ENCODE results near the gene HINT3.
"Not testable (repeated sequence)": the region's sequence is repeated elsewhere in the genome, so short reads cannot be mapped to it uniquely, and the experiment has no call there.

Gene HINT3

GRCh38 chr6:125962900-125963497 lies 6.4 kb downstream of the HINT3 start:
- no peak overlapping the region for H3K27ac Mint-ChIP-seq
- peaks cover 5% of the 10 kb centered on the region for H3K36me3 Mint-ChIP-seq (ENCODE audit: low read depth)
- H3K4me3 Mint-ChIP-seq = no peak overlapping the region
- no peaks in the 10 kb centered on the region for H3K9me3 Mint-ChIP-seq
- H3K4me1 Mint-ChIP-seq (ENCODE audit: low read depth) = peaks cover 3% of the 10 kb centered on the region
- H3K27me3 Mint-ChIP-seq (ENCODE audit: low read depth) = no peaks in the 10 kb centered on the region

- no peak overlapping the region for H3K27ac Mint-ChIP-seq
- H3K4me1 Mint-ChIP-seq (ENCODE audit: low read depth) = peaks cover 3% of the 10 kb centered on the region
- no peaks in the 10 kb centered on the region for H3K27me3 Mint-ChIP-seq (ENCODE audit: low read depth)
- H3K9me3 Mint-ChIP-seq = no peaks in the 10 kb centered on the region
- H3K4me3 Mint-ChIP-seq = no peak overlapping the region
- H3K36me3 Mint-ChIP-seq (ENCODE audit: low read depth) = peaks cover 5% of the 10 kb centered on the region
These were observed 7.2 kb downstream of the HINT3 start for GRCh38 chr6:125963817-125964216.

GRCh38 chr6:125966569-125966968 lies 10.0 kb downstream of the HINT3 start:
- Mint-ChIP-seq H3K4me3 (no peak overlapping the region), H3K36me3 (ENCODE audit: low read depth) (peaks cover 8% of the 10 kb centered on the region), H3K9me3 (no peaks in the 10 kb centered on the region), H3K27ac (no peak overlapping the region), H3K4me1 (ENCODE audit: low read depth) (peaks cover 3% of the 10 kb centered on the region), H3K27me3 (ENCODE audit: low read depth) (no peaks in the 10 kb centered on the region)

GRCh38 chr6:125968493-125968892 lies 11.9 kb downstream of the HINT3 start:
- Mint-ChIP-seq H3K9me3 (no peaks in the 10 kb centered on the region), H3K4me3 (no peak overlapping the region), H3K27me3 (ENCODE audit: low read depth) (no peaks in the 10 kb centered on the region), H3K27ac (no peak overlapping the region), H3K4me1 (ENCODE audit: low read depth) (peaks cover 2% of the 10 kb centered on the region), H3K36me3 (ENCODE audit: low read depth) (peaks cover 7% of the 10 kb centered on the region)

GRCh38 chr6:125970760-125971159 lies 14.2 kb downstream of the HINT3 start:
- H3K36me3 Mint-ChIP-seq (ENCODE audit: low read depth) = peaks cover 11% of the 10 kb centered on the region
- no peaks in the 10 kb centered on the region for H3K27me3 Mint-ChIP-seq (ENCODE audit: low read depth)
- H3K4me1 Mint-ChIP-seq (ENCODE audit: low read depth) = peaks cover 3% of the 10 kb centered on the region
- H3K9me3 Mint-ChIP-seq = no peaks in the 10 kb centered on the region
- no peak overlapping the region for H3K4me3 Mint-ChIP-seq
- H3K27ac Mint-ChIP-seq = no peak overlapping the region

- not testable (repeated sequence) for H3K4me3 Mint-ChIP-seq; H3K27ac Mint-ChIP-seq; H3K9me3 Mint-ChIP-seq; H3K36me3 Mint-ChIP-seq (ENCODE audit: low read depth); H3K4me1 Mint-ChIP-seq (ENCODE audit: low read depth); H3K27me3 Mint-ChIP-seq (ENCODE audit: low read depth)
These were observed 15.9 kb downstream of the HINT3 start for GRCh38 chr6:125972478-125972877.

GRCh38 chr6:125974214-125974866 lies 17.8 kb downstream of the HINT3 start:
- Mint-ChIP-seq H3K36me3 (ENCODE audit: low read depth) (peaks cover 13% of the 10 kb centered on the region), H3K27me3 (ENCODE audit: low read depth) (no peaks in the 10 kb centered on the region), H3K9me3 (no peaks in the 10 kb centered on the region), H3K4me1 (ENCODE audit: low read depth) (peaks cover 3% of the 10 kb centered on the region), H3K27ac (peak overlapping the region; percentile 1), H3K4me3 (no peak overlapping the region)

GRCh38 chr6:125979101-125979500 lies 22.5 kb downstream of the HINT3 start:
- Mint-ChIP-seq H3K4me3 (no peak overlapping the region), H3K27ac (no peak overlapping the region), H3K36me3 (ENCODE audit: low read depth) (peaks cover 9% of the 10 kb centered on the region), H3K9me3 (no peaks in the 10 kb centered on the region), H3K4me1 (ENCODE audit: low read depth) (peaks cover 3% of the 10 kb centered on the region), H3K27me3 (ENCODE audit: low read depth) (no peaks in the 10 kb centered on the region)

GRCh38 chr6:125981571-125982185 lies 25.1 kb downstream of the HINT3 start:
- H3K4me1 Mint-ChIP-seq (ENCODE audit: low read depth) = no peaks in the 10 kb centered on the region
- H3K36me3 Mint-ChIP-seq (ENCODE audit: low read depth) = peaks cover 5% of the 10 kb centered on the region
- H3K9me3 Mint-ChIP-seq = no peaks in the 10 kb centered on the region
- H3K4me3 Mint-ChIP-seq = no peak overlapping the region
- H3K27ac Mint-ChIP-seq = no peak overlapping the region
- no peaks in the 10 kb centered on the region for H3K27me3 Mint-ChIP-seq (ENCODE audit: low read depth)

GRCh38 chr6:125983246-125983945 lies 26.8 kb downstream of the HINT3 start:
- no peaks in the 10 kb centered on the region for H3K27me3 Mint-ChIP-seq (ENCODE audit: low read depth)
- no peaks in the 10 kb centered on the region for H3K4me1 Mint-ChIP-seq (ENCODE audit: low read depth)
- no peak overlapping the region for H3K27ac Mint-ChIP-seq
- H3K9me3 Mint-ChIP-seq = no peaks in the 10 kb centered on the region
- peaks cover 5% of the 10 kb centered on the region for H3K36me3 Mint-ChIP-seq (ENCODE audit: low read depth)
- no peak overlapping the region for H3K4me3 Mint-ChIP-seq

GRCh38 chr6:125984311-125984710 lies 27.7 kb downstream of the HINT3 start:
- no peak overlapping the region for H3K4me3 Mint-ChIP-seq
- H3K27ac Mint-ChIP-seq = no peak overlapping the region
- no peaks in the 10 kb centered on the region for H3K9me3 Mint-ChIP-seq

GRCh38 chr6:125985522-125985921 lies 29.0 kb downstream of the HINT3 start:
- Mint-ChIP-seq H3K27ac (no peak overlapping the region), H3K27me3 (ENCODE audit: low read depth) (no peaks in the 10 kb centered on the region), H3K4me3 (no peak overlapping the region), H3K36me3 (ENCODE audit: low read depth) (no peaks in the 10 kb centered on the region), H3K9me3 (no peaks in the 10 kb centered on the region), H3K4me1 (ENCODE audit: low read depth) (peaks cover 4% of the 10 kb centered on the region)

More at GRCh38 chr6:125984311-125984710, 27.7 kb downstream of the HINT3 start:
- no peaks in the 10 kb centered on the region for H3K27me3 Mint-ChIP-seq (ENCODE audit: low read depth)
- no peaks in the 10 kb centered on the region for H3K4me1 Mint-ChIP-seq (ENCODE audit: low read depth)
- no peaks in the 10 kb centered on the region for H3K36me3 Mint-ChIP-seq (ENCODE audit: low read depth)

- Mint-ChIP-seq H3K9me3 (no peaks in the 10 kb centered on the region), H3K27me3 (ENCODE audit: low read depth) (no peaks in the 10 kb centered on the region), H3K4me1 (ENCODE audit: low read depth) (peaks cover 4% of the 10 kb centered on the region), H3K27ac (no peak overlapping the region), H3K4me3 (no peak overlapping the region), H3K36me3 (ENCODE audit: low read depth) (no peaks in the 10 kb centered on the region)
These were observed 29.4 kb downstream of the HINT3 start for GRCh38 chr6:125985979-125986300.

GRCh38 chr6:125986301-125987025 lies 29.9 kb downstream of the HINT3 start, which contains the start of gene TRMT11:
Gene TRMT11 (plus strand): TSS chr6:125986540. CDS start chr6:125986551, 11 bp downstream.
- Mint-ChIP-seq H3K27ac (no peak within 1 kb of the TSS), H3K4me3 (no peak within 1 kb of the TSS), H3K27me3 (ENCODE audit: low read depth) (no peaks in the 10 kb centered on the region), H3K36me3 (ENCODE audit: low read depth) (no peaks in the 10 kb centered on the region), H3K4me1 (ENCODE audit: low read depth) (peaks cover 4% of the 10 kb centered on the region), H3K9me3 (no peaks in the 10 kb centered on the region)
